BJ (cell line): ENCODE data around the gene SHQ1. TPM values are rescaled to one million over a fixed set of nuclear protein-coding genes. Genes with fewer than 3 reads are reported as not detected.

ENCODE experiments used
- CTCF ChIA-PET: fragments of 350-600 bp; formaldehyde crosslinking; extraction: SDS; loops from one replicate; lab custom pipeline; 2021; ENCODE audit warnings: antibody characterized with exemption, inconsistent platforms; lab: Yijun Ruan, JAX
- POLR2A ChIA-PET: fragments of 300-600 bp; sonication (Branson Sonifier 250); formaldehyde crosslinking; extraction: SDS; loops from one replicate; lab custom pipeline; 2021; ENCODE audit warnings: antibody characterized with exemption; lab: Charles Lee
- DNase-seq: peaks from one replicate; pipeline ENCODE4 v3.0.0-alpha.2; 2011; ENCODE audit warnings: low read depth
- H3K27me3 ChIP-seq: 2 replicates; pipeline ENCODE4 v1.6.0; 2011; ENCODE audit warnings: low read length; ENCODE audit not compliant: control insufficient read depth, insufficient read depth
- H3K36me3 ChIP-seq: 2 replicates; pipeline ENCODE4 v1.5.1; 2011; ENCODE audit warnings: low read length; ENCODE audit not compliant: control insufficient read depth, insufficient read depth
- H3K4me3 ChIP-seq: 2 replicates; pipeline ENCODE4 v1.5.1; 2011; ENCODE audit warnings: low read depth, mild to moderate bottlenecking, control low read depth, low read length
- polyA plus RNA-seq: library from polyadenylated mRNA; depleted of rRNA; stranded (reverse); fragments of >200 nt; gene quantifications from 2 replicates; pipeline ENCODE4 v1.2.3, GENCODE V29; 2011
- TF ChIP-seq, protein P1 (sequence below): IDR thresholded peaks from 2 replicates; pipeline ENCODE4 v1.5.1; 2011; ENCODE audit warnings: low read depth, mild to moderate bottlenecking, control low read depth, inconsistent platforms, low read length, moderate library complexity; ENCODE audit not compliant: insufficient read depth

SHQ1 gene
- polyA plus RNA-seq, 1 experiment = 9.5 TPM

DNA sequence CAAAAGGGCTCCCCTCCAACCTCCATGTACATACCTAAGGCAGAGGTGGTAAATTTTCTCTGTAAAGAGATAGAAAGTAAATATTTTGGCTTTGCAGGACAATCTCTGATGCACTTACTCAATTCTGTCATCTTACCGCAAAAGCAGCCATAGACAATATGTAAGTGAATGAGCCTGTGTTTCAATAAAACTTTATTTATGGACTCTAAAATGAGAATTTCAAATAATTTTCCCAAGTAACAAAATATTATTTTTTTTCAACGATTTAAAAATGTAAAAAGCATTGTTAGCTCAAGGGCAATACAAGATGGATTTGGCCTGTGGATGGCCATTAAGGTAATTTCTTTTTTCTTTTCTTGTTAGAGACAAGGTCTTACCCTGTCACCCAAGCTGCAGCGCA, 44.7 kb downstream of the SHQ1 start:
- TF ChIP-seq, protein P1, sequence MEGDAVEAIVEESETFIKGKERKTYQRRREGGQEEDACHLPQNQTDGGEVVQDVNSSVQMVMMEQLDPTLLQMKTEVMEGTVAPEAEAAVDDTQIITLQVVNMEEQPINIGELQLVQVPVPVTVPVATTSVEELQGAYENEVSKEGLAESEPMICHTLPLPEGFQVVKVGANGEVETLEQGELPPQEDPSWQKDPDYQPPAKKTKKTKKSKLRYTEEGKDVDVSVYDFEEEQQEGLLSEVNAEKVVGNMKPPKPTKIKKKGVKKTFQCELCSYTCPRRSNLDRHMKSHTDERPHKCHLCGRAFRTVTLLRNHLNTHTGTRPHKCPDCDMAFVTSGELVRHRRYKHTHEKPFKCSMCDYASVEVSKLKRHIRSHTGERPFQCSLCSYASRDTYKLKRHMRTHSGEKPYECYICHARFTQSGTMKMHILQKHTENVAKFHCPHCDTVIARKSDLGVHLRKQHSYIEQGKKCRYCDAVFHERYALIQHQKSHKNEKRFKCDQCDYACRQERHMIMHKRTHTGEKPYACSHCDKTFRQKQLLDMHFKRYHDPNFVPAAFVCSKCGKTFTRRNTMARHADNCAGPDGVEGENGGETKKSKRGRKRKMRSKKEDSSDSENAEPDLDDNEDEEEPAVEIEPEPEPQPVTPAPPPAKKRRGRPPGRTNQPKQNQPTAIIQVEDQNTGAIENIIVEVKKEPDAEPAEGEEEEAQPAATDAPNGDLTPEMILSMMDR = no peak
- DNase-seq = no peak
- H3K27me3 ChIP-seq = no peaks in the 10 kb centered on the region
- POLR2A ChIA-PET = no interaction called here
- H3K4me3 ChIP-seq = no peak overlapping the region
- no peaks in the 10 kb centered on the region for H3K36me3 ChIP-seq
- CTCF ChIA-PET = interaction anchor here (0.6 kb wide), 1 partner anchor 179 kb away, joined by 3 read pairs; no protein-coding TSS in a partner anchor

DNA sequence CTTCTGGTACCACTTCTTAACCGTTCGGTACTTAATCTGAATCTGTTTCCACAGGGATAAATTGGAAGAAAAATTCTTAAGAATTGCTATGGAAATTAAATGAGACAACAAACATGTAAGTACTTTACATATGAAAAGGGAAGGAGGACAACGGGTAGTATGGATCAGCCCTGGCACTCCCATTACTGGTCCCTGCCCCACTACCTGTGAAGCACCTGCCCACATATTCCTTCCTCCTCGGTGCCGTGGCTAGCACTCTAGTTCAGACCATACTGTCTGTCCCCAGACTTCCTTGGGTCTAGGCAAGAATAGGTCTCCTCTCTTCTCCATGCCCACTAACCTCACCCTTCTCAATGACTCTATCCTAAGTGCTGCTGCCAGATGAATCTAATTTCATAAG, 46.2 kb downstream of the SHQ1 start:
- Histone ChIP-seq H3K4me3 (no peak overlapping the region), H3K36me3 (no peaks in the 10 kb centered on the region), H3K27me3 (no peaks in the 10 kb centered on the region)
- POLR2A ChIA-PET = no interaction called here
- CTCF ChIA-PET = no interaction called here
- no peak for DNase-seq
- TF ChIP-seq, protein P1 = no peak

DNA sequence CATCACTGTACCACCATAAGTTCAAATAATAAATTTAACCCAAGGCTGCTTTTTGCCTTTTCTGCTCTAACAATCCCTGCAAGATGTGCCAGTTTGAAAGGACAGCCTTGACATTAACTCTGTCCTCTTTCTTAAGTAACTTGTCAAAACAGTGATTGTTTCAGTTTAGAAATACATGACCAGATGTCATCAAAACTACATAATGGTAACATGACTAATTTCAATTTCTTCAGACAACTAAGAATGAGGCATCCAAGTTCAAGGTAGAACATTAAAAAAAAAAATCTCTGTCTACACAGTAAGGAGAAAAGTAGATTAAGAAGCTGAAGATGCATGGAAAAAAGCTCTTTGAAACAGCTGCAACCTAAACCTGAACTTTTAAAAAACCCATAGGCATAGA, 47.4 kb downstream of the SHQ1 start:
- ChIA-PET CTCF (interaction anchor here (0.6 to 0.9 kb wide), 3 partner anchors 9 to 683 kb away, joined by 3 to 6 read pairs (median 3); no protein-coding TSS in a partner anchor), POLR2A (no interaction called here)
- Histone ChIP-seq H3K36me3 (no peaks in the 10 kb centered on the region; the same call in 1 of the 2 replicates), H3K4me3 (no peak overlapping the region), H3K27me3 (no peaks in the 10 kb centered on the region)
- TF ChIP-seq, protein P1 = no peak
- no peak for DNase-seq

DNA sequence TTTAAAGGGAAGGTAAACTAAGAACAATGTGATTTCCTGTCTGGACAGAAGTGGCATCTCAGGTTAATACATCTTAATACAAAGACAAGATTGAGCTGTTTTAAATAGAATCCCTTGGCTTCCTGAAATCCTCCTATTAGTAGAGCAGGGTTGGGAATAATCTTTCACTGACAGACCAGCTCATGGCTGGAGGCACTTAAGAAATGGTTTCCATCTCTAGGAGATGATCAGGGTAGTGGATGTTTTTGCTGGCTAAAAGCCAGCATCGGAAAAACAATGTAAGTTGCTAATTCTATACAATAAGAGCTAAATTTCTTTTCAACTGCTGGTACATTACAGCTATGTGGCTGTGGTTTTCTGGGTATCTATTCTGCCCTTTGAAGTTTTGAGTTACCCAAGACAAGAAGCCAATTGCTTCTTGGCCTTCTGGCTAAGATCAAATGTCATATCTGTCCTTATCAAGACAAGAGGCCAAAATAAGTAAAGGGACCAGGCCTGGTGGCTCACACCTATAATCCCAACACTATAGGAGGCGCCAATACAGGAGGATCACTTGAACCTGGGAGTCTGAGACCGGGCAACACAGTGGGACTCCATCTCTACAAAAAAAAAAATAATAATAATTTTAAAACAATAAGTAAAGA, 49.6 kb downstream of the SHQ1 start:
- DNase-seq = no peak
- POLR2A ChIA-PET = interaction anchor here (0.6 kb wide), 1 partner anchor 1170 kb away, joined by 3 read pairs; no protein-coding TSS in a partner anchor
- H3K27me3 ChIP-seq = no peaks in the 10 kb centered on the region
- no peak overlapping the region for H3K4me3 ChIP-seq
- CTCF ChIA-PET = no interaction called here
- TF ChIP-seq, protein P1 = no peak
- H3K36me3 ChIP-seq = no peaks in the 10 kb centered on the region; the same call in 1 of the 2 replicates

DNA sequence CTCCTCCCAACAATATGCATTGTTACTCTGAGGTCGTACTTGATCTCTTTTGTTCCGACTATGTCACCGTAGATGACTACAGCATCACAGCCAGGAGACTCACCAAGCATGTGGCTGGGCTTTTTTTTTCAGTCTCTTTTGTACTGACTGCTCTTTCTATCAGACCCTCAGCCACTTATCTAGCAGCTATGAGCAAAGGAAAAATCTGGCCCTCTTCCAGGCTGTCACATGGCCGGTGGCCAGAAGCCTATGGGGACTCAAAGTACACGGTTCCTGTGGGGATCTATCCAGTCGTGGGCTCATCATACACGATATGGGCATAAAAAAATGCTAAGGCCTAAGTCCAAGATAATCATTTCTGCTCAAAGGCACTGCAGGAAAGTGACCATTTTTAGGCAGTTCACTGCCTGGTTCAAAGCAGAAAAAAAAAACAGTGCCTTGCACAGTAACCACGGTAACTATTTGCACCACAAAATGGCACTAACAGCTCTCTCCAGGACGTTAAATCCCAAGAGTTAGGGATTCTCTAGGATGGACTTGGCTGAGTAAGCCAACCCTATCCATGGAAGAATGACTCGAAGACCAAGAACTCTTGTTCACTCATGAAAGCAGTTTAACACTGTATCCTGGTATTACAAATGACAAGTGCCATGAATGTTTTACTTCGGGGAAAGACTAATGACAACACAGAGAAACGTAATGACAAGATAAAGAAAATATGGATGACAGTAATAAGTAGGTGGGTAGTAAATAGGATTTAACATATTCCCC, 50.3 kb downstream of the SHQ1 start:
- ChIA-PET POLR2A (interaction anchor here (0.6 kb wide), 1 partner anchor 1170 kb away, joined by 3 read pairs; no protein-coding TSS in a partner anchor), CTCF (interaction anchor here (0.8 kb wide), 1 partner anchor 24 kb away, joined by 3 read pairs; no protein-coding TSS in a partner anchor)
- no peak overlapping the region for H3K4me3 ChIP-seq
- no peak for DNase-seq
- no peaks in the 10 kb centered on the region; the same call in 1 of the 2 replicates for H3K36me3 ChIP-seq
- H3K27me3 ChIP-seq = no peaks in the 10 kb centered on the region
- TF ChIP-seq, protein P1 = no peak
